HUES6 (cell line): ENCODE data around the gene LIM2.
A peak's percentile ranks its signal among the peaks of the same experiment; 100 is the strongest.

Experiments used
- H3K27ac ChIP-seq: 2 replicates; pipeline ENCODE4 v1.7.0; 2013; ENCODE audit warnings: low read depth, mild to moderate bottlenecking, low read length, inconsistent platforms
- H3K27me3 ChIP-seq: 2 replicates; pipeline ENCODE4 v1.6.1; 2013; ENCODE audit warnings: low read length; ENCODE audit not compliant: control insufficient read depth, insufficient read depth
- H3K36me3 ChIP-seq: 2 replicates; pipeline ENCODE4 v1.6.1; 2013; ENCODE audit warnings: low read length; ENCODE audit not compliant: control insufficient read depth, insufficient read depth
- H3K4me1 ChIP-seq: 2 replicates; pipeline ENCODE4 v1.6.1; 2013; ENCODE audit warnings: low read length; ENCODE audit not compliant: control insufficient read depth, insufficient read depth
- H3K4me3 ChIP-seq: 2 replicates; pipeline ENCODE4 v1.5.1; 2013; ENCODE audit warnings: low read depth, low read length
- H3K9ac ChIP-seq: one replicate; pipeline ENCODE4 v1.6.1; 2013; ENCODE audit warnings: mild to moderate bottlenecking, low read length
- H3K9me3 ChIP-seq: 2 replicates; pipeline ENCODE4 v1.6.1; 2013; ENCODE audit warnings: low read depth, low read length; ENCODE audit not compliant: control insufficient read depth, insufficient read depth

Gene LIM2

DNA sequence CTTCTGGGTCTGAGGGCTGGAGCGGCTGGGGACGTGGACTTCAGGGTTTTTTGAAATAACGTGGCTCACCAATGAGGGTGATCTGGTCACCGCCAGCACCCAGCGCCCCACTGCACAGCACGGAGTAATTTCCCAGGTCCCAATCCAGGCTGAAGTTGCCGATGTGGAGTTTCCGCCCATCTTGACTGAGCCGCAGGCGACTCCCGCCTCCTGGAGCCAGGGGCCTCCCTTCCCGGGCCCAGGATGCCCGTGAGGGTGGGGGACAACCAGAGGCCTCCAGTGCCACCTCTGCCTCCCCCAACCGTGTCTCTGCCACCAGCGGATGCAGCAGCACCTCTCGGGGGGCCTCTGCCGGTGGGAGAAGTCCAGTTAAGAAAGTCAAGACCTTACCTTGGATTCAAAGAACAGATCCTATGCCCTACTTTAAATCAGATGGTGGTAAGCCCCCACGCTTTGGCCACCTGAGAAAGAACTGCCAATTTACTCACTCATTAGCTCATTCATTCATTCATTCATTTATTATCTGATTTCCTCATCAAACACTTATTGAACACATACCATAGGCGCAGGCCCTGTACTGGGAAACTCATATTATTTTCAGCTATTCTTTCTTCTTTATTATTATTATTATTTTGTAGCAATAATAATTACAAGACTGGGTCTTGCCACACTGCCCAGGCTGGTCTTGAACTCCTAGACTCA lies 49.8 kb downstream of the LIM2 start:
- Histone ChIP-seq H3K9ac (no peak overlapping the region), H3K36me3 (peaks cover 2% of the 10 kb centered on the region; the same call in 1 of the 2 replicates), H3K4me3 (peak overlapping the region; percentile 81), H3K27me3 (peaks cover 19% of the 10 kb centered on the region), H3K4me1 (peaks cover 32% of the 10 kb centered on the region), H3K27ac (no peak overlapping the region), H3K9me3 (no peaks in the 10 kb centered on the region)

DNA sequence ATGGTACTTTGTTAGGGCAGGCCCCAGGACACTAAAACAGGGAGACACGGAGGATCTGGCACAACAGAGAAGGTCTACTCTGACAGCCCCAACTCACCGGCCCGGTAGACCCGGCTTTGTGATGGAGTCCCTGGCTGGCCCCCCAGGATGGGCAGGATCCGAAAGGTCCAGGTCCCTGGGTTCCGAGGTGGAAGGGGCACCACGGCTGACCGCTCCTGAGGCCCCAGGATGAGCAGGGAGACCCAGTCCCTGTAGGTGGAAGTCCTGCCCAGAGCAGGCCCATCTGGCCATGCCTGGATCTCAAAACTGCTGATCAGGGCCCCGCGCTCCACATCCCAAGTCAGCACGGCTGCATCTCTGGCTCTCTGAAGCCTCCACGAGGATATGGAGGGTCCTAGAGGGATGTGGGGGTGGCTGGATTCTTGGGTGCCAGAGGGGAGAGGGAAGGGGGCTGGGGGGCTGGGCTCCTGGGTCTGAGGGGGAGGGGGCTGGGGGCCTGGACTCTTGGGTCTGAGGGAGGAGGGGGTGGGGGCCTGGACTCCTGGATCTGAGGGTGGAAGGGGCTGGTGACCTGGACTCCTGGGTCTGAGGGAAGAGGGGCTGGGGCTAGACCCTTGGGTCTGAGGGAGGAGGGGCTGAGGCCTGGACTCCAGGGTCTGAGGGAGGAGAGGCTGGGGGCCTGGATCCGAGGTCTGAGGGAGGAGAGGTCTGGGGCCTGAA lies 50.5 kb downstream of the LIM2 start:
- Histone ChIP-seq H3K9ac (no peak overlapping the region), H3K4me3 (no peak overlapping the region), H3K4me1 (peaks cover 25% of the 10 kb centered on the region), H3K9me3 (no peaks in the 10 kb centered on the region), H3K27me3 (peaks cover 19% of the 10 kb centered on the region), H3K27ac (no peak overlapping the region), H3K36me3 (peaks cover 4% of the 10 kb centered on the region; the same call in 1 of the 2 replicates)

DNA sequence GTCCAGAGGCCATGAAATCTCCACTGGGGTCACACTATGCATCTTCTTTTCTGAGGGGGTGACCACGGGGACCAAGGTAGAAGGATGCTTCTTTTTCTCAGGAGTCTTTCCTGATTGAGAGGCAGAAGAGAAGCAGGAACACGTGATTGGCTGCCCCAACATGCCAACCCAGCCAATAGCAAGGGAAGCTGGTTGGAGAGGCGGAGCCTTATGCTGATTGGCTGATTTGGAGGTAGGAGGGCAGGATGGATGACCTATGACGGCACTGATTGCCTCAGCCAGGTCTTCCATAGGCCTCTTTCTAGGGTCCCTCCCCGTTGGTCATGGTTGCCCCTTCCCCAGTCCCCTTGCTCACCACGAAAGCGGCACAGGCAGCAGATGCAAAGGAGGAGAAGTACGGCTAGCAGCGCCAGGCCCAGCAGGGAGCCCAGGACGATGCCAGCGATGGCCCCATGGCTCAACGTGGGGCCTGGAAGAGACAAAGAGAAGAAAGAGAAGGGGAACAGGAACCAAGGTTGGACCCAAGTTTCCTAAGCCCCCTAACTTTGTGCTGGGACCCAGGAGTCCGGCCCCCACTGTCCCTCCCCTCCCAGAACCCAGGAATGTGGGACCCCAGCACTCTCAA lies 53.8 kb downstream of the LIM2 start:
- Histone ChIP-seq H3K4me3 (no peak overlapping the region), H3K4me1 (peaks cover 10% of the 10 kb centered on the region), H3K27ac (no peak overlapping the region), H3K9me3 (no peaks in the 10 kb centered on the region; the same call in 1 of the 2 replicates), H3K27me3 (no peaks in the 10 kb centered on the region), H3K9ac (no peak overlapping the region), H3K36me3 (peaks cover 32% of the 10 kb centered on the region)

DNA sequence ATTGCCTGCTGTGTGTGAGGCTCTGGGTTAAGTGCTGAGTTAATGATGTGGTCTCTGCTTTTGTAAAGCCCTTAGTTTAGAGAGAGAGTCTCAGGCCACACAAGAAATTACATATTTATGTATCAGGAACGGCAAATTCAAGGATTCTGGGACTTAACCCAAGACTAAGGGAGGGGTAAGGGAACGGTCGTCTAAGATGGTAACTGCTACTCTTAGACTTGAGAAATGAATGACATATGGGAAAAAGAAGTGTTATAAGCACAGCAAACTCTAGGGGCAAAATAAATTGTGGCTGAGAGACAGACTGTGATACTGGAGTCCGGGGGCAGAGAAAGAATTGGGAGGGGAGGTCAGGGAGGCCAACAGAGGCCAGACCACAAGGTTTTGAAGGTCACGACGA lies 56.1 kb downstream of the LIM2 start:
- H3K27me3 ChIP-seq, result peaks cover 7% of the 10 kb centered on the region
- no peaks in the 10 kb centered on the region; the same call in 1 of the 2 replicates for H3K9me3 ChIP-seq
- peaks cover 7% of the 10 kb centered on the region for H3K4me1 ChIP-seq
- no peak overlapping the region for H3K9ac ChIP-seq
- H3K36me3 ChIP-seq, result peaks cover 32% of the 10 kb centered on the region
- H3K4me3 ChIP-seq, result no peak overlapping the region
- no peak overlapping the region for H3K27ac ChIP-seq

DNA sequence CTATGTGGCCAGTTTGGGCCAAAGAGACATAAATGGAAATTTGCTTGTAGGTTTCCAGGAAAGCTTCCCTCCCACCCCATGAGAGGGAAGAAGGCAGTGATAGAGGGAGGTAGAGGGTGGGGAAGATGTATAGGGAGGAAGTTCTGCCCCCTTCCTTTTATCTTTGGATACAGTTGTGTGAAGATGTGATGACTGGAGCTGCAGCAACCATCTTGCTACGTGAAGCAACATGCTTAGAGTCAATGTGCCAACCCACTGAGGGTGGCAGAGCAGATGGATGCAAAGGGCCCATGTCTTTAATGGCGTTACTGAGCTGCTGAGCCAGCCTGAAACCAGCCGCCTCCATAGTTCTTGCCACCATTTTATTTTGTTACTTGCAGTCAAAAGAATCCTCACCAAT lies 56.6 kb downstream of the LIM2 start:
- H3K27me3 ChIP-seq, result peaks cover 9% of the 10 kb centered on the region
- H3K27ac ChIP-seq, result no peak overlapping the region
- no peaks in the 10 kb centered on the region; the same call in 1 of the 2 replicates for H3K9me3 ChIP-seq
- no peak overlapping the region for H3K9ac ChIP-seq
- peaks cover 32% of the 10 kb centered on the region for H3K36me3 ChIP-seq
- peaks cover 7% of the 10 kb centered on the region for H3K4me1 ChIP-seq
- no peak overlapping the region for H3K4me3 ChIP-seq

DNA sequence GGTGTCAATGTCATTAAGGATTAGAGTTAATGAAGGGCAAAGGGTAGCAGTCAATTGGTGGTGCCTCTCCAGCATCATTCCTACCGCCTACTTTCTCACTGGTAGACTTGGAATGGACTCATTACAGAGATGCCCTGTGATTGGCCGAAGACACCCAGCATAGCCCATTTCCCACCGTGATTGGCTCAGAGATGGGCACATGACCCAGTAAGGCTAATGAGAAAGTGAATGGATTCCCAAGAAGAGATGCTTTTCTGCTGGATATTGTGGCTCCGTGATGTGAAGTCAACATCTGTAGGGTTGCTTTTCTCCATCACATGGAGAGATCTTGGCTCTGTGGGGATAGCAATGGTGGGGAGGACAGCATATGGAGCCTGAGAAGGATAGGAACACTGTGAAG lies 57.4 kb downstream of the LIM2 start:
- peaks cover 7% of the 10 kb centered on the region for H3K4me1 ChIP-seq
- no peak overlapping the region for H3K4me3 ChIP-seq
- H3K27ac ChIP-seq, result no peak overlapping the region
- peaks cover 32% of the 10 kb centered on the region for H3K36me3 ChIP-seq
- no peak overlapping the region for H3K9ac ChIP-seq
- H3K9me3 ChIP-seq, result no peaks in the 10 kb centered on the region; the same call in 1 of the 2 replicates
- peaks cover 12% of the 10 kb centered on the region for H3K27me3 ChIP-seq
